ENCODE measurements around the gene FOXJ2. TPM values are rescaled to one million over a fixed set of nuclear protein-coding genes. Genes with fewer than 3 reads are reported as not detected.

FOXJ2 gene
- total and polyA plus RNA-seq, 9 donors: 10.5 to 32.1 (median 28.3) TPM

GRCh38 chr12:8036346-8036745 is 3.8 kb downstream of the FOXJ2 start:
- intact Hi-C loops (cut with DNase I): loop anchor here in 1 of 4 donors (5.0 kb wide), 1 partner anchor 36 kb away; no protein-coding TSS in a partner anchor
- Histone ChIP-seq H3K9me3 (no peaks in the 10 kb centered on the region), H3K4me3 (no peak overlapping the region), H3K27ac (no peak overlapping the region), H3K36me3 (no peaks in the 10 kb centered on the region), H3K4me1 (ENCODE audit: insufficient read depth) (peaks cover 24% of the 10 kb centered on the region), H3K27me3 (no peaks in the 10 kb centered on the region)
- DNase-seq: no peak
- WGBS, 3 donors: 80 to 85% (median 83%) methylated on average over 8 of the region's 8 CpGs
- TF ChIP-seq EP300 (IDR thresholded peaks at IDR 0.05) (no peak), CTCF (IDR thresholded peaks at IDR 0.05) (no peak), POLR2A (IDR thresholded peaks at IDR 0.05) (no peak)

- no peaks in the 10 kb centered on the region for H3K27me3 ChIP-seq
- 48 to 72% (median 51%) methylated on average over 6 of the region's 6 CpGs for WGBS, 3 donors
- H3K9me3 ChIP-seq: no peaks in the 10 kb centered on the region
- H3K36me3 ChIP-seq: no peaks in the 10 kb centered on the region
- no peak overlapping the region for H3K4me3 ChIP-seq
- no peak for DNase-seq
- intact Hi-C loops (cut with DNase I): loop anchor here in 1 of 4 donors (5.0 kb wide), 1 partner anchor 35 kb away; no protein-coding TSS in a partner anchor
- peaks cover 24% of the 10 kb centered on the region for H3K4me1 ChIP-seq (ENCODE audit: insufficient read depth)
- TF ChIP-seq POLR2A (IDR thresholded peaks at IDR 0.05) (no peak), EP300 (IDR thresholded peaks at IDR 0.05) (no peak), CTCF (IDR thresholded peaks at IDR 0.05) (no peak)
- H3K27ac ChIP-seq: no peak overlapping the region
Measured at GRCh38 chr12:8037046-8037663, 4.6 kb downstream of the FOXJ2 start.

GRCh38 chr12:8037947-8038346 is 5.4 kb downstream of the FOXJ2 start:
- WGBS, 3 donors: 61 to 69% (median 62%) methylated on average over 6 of the region's 6 CpGs
- TF ChIP-seq POLR2A (IDR thresholded peaks at IDR 0.05): no peak
- no peak for TF ChIP-seq EP300 (IDR thresholded peaks at IDR 0.05)
- TF ChIP-seq CTCF (IDR thresholded peaks at IDR 0.05): no peak
- no peak for DNase-seq
- H3K27ac ChIP-seq: no peak overlapping the region
- H3K36me3 ChIP-seq: no peaks in the 10 kb centered on the region
- H3K27me3 ChIP-seq: no peaks in the 10 kb centered on the region
- no peak overlapping the region for H3K4me3 ChIP-seq
- H3K9me3 ChIP-seq: no peaks in the 10 kb centered on the region
- H3K4me1 ChIP-seq (ENCODE audit: insufficient read depth): peaks cover 24% of the 10 kb centered on the region
- intact Hi-C loops (cut with DNase I): loop anchor here in 1 of 4 donors (5.0 kb wide), 1 partner anchor 34 kb away; no protein-coding TSS in a partner anchor

GRCh38 chr12:8038659-8039114 is 6.2 kb downstream of the FOXJ2 start:
- peak overlapping the region; percentile 4 for H3K4me3 ChIP-seq

More at GRCh38 chr12:8038659-8039114, 6.2 kb downstream of the FOXJ2 start:
- WGBS, 3 donors: 9 to 25% (median 10%) methylated on average over 13 of the region's 13 CpGs
- H3K27me3 ChIP-seq: no peaks in the 10 kb centered on the region
- intact Hi-C loops (cut with DNase I): loop anchor here in 1 of 4 donors (5.0 kb wide), 1 partner anchor 34 kb away; no protein-coding TSS in a partner anchor
- TF ChIP-seq CTCF (IDR thresholded peaks at IDR 0.05): no peak
- no peak for TF ChIP-seq EP300 (IDR thresholded peaks at IDR 0.05)
- H3K9me3 ChIP-seq: no peaks in the 10 kb centered on the region
- no peak overlapping the region for H3K27ac ChIP-seq
- peak in 1 of 5 donors; percentile 49 for DNase-seq
- H3K36me3 ChIP-seq: no peaks in the 10 kb centered on the region
- H3K4me1 ChIP-seq (ENCODE audit: insufficient read depth): peaks cover 22% of the 10 kb centered on the region
